Uterus (tissue), 4 donors: ENCODE results near the gene ID1. TPM values are rescaled to one million over a fixed set of nuclear protein-coding genes. Genes with fewer than 3 reads are reported as not detected.

Experiments used
- DNase-seq, 2 donors: peaks; one replicate each; pipeline ENCODE4 v3.0.0-alpha.2; 2019 to 2020
- H3K27ac ChIP-seq, 2 donors: fragments of 200-600 bp; sonication (generic); 1 replicate in 1 of 2; 2 replicates in 1 of 2; pipeline ENCODE4 v1.5.1; 2016 to 2018
- H3K27me3 ChIP-seq, 2 donors: fragments of 200-600 bp; sonication (generic); one replicate each; pipeline ENCODE4 v1.5.1; 2018 to 2019; ENCODE audit warnings: control low read depth in 1 of 2
- H3K36me3 ChIP-seq, 2 donors: fragments of 200-600 bp; sonication (generic); one replicate each; pipeline ENCODE4 v1.5.1; 2019; ENCODE audit warnings: control low read depth in 1 of 2
- H3K4me1 ChIP-seq, 2 donors: fragments of 200-600 bp; sonication (generic); one replicate each; pipeline ENCODE4 v1.5.1; 2018 to 2019; ENCODE audit warnings: control low read depth in 1 of 2
- H3K4me3 ChIP-seq, 2 donors: fragments of 200-600 bp; sonication (generic); 1 replicate in 1 of 2; 2 replicates in 1 of 2; pipeline ENCODE4 v1.5.1; 2018 to 2019; ENCODE audit warnings: mild to moderate bottlenecking in 1 of 2
- H3K9me3 ChIP-seq, 2 donors: fragments of 200-600 bp; sonication (generic); one replicate each; pipeline ENCODE4 v1.5.1; 2019; ENCODE audit warnings: control low read depth in 1 of 2
- POLR2A ChIP-seq, 2 donors: fragments of 450-650 bp; IDR thresholded peaks; one replicate each; pipeline ENCODE4 v1.6.1; 2016; ENCODE audit warnings: antibody characterized with exemption in 2 of 2, mild to moderate bottlenecking in 1 of 2, moderate library complexity in 1 of 2
- intact Hi-C: fragments of 100-400 bp; cut with DNase I; formaldehyde crosslinking; loops from one replicate; pipeline ENCODE4 v1.15.1; 2023; ENCODE audit warnings: low total_unique reads
- total RNA-seq, 4 donors: library from RNA; depleted of rRNA in 3 of 4; stranded (reverse); fragments of >200 nt in 3 of 4; gene quantifications; one replicate each; pipeline versions ENCODE4 v1.1.0 to v1.2.4, GENCODE V29; 2014 to 2023
- TF ChIP-seq, protein P1 (sequence below), 4 experiments: fragments of 200-600 bp in 2 of 4; fragments of 450-650 bp in 2 of 4; sonication (generic) in 2 of 4; IDR thresholded peaks; one replicate each; pipeline ENCODE4 v1.5.1; 2016 to 2019; ENCODE audit warnings: antibody characterized with exemption in 4 of 4, mild to moderate bottlenecking in 2 of 4, moderate library complexity in 1 of 4
- donor health status: DM: yes; HTN: yes; CAD: no.

Gene ID1
- total RNA-seq, 4 donors from 2014 or later, result 364 to 646 (median 505) TPM

- DNase-seq, result no peak
- Histone ChIP-seq H3K36me3 (no peaks in the 10 kb centered on the region), H3K9me3 (no peaks in the 10 kb centered on the region), H3K27me3 (no peaks in the 10 kb centered on the region), H3K27ac (no peak overlapping the region), H3K4me3 (no peak overlapping the region), H3K4me1 (no peaks in the 10 kb centered on the region)
- intact Hi-C loops, result no loop called here
- TF ChIP-seq POLR2A (IDR thresholded peaks at IDR 0.05), result no peak
- TF ChIP-seq, protein P1, sequence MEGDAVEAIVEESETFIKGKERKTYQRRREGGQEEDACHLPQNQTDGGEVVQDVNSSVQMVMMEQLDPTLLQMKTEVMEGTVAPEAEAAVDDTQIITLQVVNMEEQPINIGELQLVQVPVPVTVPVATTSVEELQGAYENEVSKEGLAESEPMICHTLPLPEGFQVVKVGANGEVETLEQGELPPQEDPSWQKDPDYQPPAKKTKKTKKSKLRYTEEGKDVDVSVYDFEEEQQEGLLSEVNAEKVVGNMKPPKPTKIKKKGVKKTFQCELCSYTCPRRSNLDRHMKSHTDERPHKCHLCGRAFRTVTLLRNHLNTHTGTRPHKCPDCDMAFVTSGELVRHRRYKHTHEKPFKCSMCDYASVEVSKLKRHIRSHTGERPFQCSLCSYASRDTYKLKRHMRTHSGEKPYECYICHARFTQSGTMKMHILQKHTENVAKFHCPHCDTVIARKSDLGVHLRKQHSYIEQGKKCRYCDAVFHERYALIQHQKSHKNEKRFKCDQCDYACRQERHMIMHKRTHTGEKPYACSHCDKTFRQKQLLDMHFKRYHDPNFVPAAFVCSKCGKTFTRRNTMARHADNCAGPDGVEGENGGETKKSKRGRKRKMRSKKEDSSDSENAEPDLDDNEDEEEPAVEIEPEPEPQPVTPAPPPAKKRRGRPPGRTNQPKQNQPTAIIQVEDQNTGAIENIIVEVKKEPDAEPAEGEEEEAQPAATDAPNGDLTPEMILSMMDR (IDR thresholded peaks at IDR 0.05), result no peak
These were observed 42.8 kb upstream of the ID1 start for GRCh38 chr20:31562241-31562640.

DNA sequence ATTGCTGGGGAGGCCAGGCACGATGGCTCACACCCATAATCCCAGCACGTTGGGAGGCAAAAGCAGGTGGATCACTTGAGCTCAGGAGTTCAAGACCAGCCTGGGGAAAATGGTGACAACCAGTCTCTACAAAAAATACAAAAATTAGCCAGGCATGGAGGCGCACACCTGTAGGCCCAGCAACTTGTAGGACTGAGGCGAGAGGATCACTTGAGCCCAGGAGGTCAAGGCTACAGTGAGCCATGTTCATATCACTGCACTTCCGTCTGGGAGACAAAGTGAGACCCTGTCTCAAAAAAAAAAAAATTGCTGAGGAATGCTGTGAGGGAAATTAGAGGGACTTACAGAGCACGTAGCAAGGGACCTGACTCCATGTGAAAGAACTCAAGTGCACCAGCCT lies 40.8 kb upstream of the ID1 start:
- H3K27me3 ChIP-seq, result no peaks in the 10 kb centered on the region
- TF ChIP-seq, protein P1 (IDR thresholded peaks at IDR 0.05), result no peak
- no peak for TF ChIP-seq POLR2A (IDR thresholded peaks at IDR 0.05)
- H3K4me3 ChIP-seq, result no peak overlapping the region
- DNase-seq, result no peak
- intact Hi-C loops, result no loop called here
- no peaks in the 10 kb centered on the region for H3K4me1 ChIP-seq
- no peaks in the 10 kb centered on the region for H3K36me3 ChIP-seq
- H3K27ac ChIP-seq, result no peak overlapping the region
- H3K9me3 ChIP-seq, result no peaks in the 10 kb centered on the region

GRCh38 chr20:31565699-31566318 lies 39.3 kb upstream of the ID1 start:
- Histone ChIP-seq H3K4me1 (no peaks in the 10 kb centered on the region), H3K27me3 (no peaks in the 10 kb centered on the region), H3K4me3 (no peak overlapping the region), H3K27ac (no peak overlapping the region), H3K36me3 (no peaks in the 10 kb centered on the region), H3K9me3 (no peaks in the 10 kb centered on the region)
- no peak for DNase-seq
- TF ChIP-seq, protein P1 (IDR thresholded peaks at IDR 0.05), result no peak
- no peak for TF ChIP-seq POLR2A (IDR thresholded peaks at IDR 0.05)
- intact Hi-C loops, result loop anchor here (5.0 kb wide), 1 partner anchor 46 kb away; no protein-coding TSS in a partner anchor

GRCh38 chr20:31566319-31566657 lies 38.8 kb upstream of the ID1 start:
- Histone ChIP-seq H3K27ac (no peak overlapping the region), H3K36me3 (no peaks in the 10 kb centered on the region)

GRCh38 chr20:31566658-31567379 lies 38.3 kb upstream of the ID1 start:
- Histone ChIP-seq H3K36me3 (no peaks in the 10 kb centered on the region), H3K27me3 (no peaks in the 10 kb centered on the region), H3K4me1 (no peaks in the 10 kb centered on the region), H3K4me3 (no peak overlapping the region), H3K9me3 (no peaks in the 10 kb centered on the region), H3K27ac (no peak overlapping the region)
- no peak for DNase-seq
- TF ChIP-seq POLR2A (IDR thresholded peaks at IDR 0.05), result no peak
- TF ChIP-seq, protein P1 (IDR thresholded peaks at IDR 0.05), result no peak
- intact Hi-C loops, result loop anchor here (5.0 kb wide), 1 partner anchor 45 kb away; no protein-coding TSS in a partner anchor

More at GRCh38 chr20:31566319-31566657, 38.8 kb upstream of the ID1 start:
- Histone ChIP-seq H3K4me3 (no peak overlapping the region), H3K27me3 (no peaks in the 10 kb centered on the region), H3K9me3 (no peaks in the 10 kb centered on the region), H3K4me1 (no peaks in the 10 kb centered on the region)
- no peak for DNase-seq
- intact Hi-C loops, result loop anchor here (5.0 kb wide), 1 partner anchor 46 kb away; no protein-coding TSS in a partner anchor
- no peak for TF ChIP-seq POLR2A (IDR thresholded peaks at IDR 0.05)
